Sigmoid colon (tissue), 7 donors: ENCODE results near the gene CHST1. TPM values are rescaled to one million over a fixed set of nuclear protein-coding genes. Genes with fewer than 3 reads are reported as not detected.

Experiments
- DNase-seq: peaks from one replicate; pipeline ENCODE4 v3.0.0-alpha.2; 2019
- H3K27ac ChIP-seq, 4 donors: fragments of 200-600 bp; sonication (generic); one replicate each; pipeline ENCODE4 v1.5.1; 2016 to 2019; ENCODE audit warnings: mild to moderate bottlenecking in 1 of 4
- H3K27me3 ChIP-seq, 3 donors: fragments of 200-600 bp; sonication (generic); one replicate each; pipeline ENCODE4 v1.5.1; 2019; ENCODE audit warnings: mild to moderate bottlenecking in 1 of 3
- H3K36me3 ChIP-seq, 4 donors: fragments of 200-600 bp; sonication (generic); one replicate each; pipeline ENCODE4 v1.5.1; 2016 to 2019
- H3K4me1 ChIP-seq, 4 donors: fragments of 200-600 bp; sonication (generic); one replicate each; pipeline ENCODE4 v1.5.1; 2017 to 2019
- H3K4me3 ChIP-seq, 4 donors: fragments of 200-600 bp; sonication (generic); one replicate each; pipeline ENCODE4 v1.5.1; 2017 to 2019; ENCODE audit warnings: mild to moderate bottlenecking in 2 of 4, moderate library complexity in 1 of 4
- H3K9me3 ChIP-seq, 4 donors: fragments of 200-600 bp in 3 of 4; sonication (generic) in 3 of 4; one replicate each; pipeline versions ENCODE4 v1.5.1 to v1.6.1; 2013 to 2019
- EP300 ChIP-seq, 4 donors: sonication (generic); formaldehyde crosslinking; IDR thresholded peaks; one replicate each; pipeline ENCODE4 v1.6.1; 2017; ENCODE audit warnings: antibody characterized with exemption in 4 of 4
- POLR2A ChIP-seq, 2 donors: fragments of 450-650 bp; IDR thresholded peaks; one replicate each; pipeline ENCODE4 v1.6.1; 2016; ENCODE audit warnings: antibody characterized with exemption in 2 of 2, mild to moderate bottlenecking in 2 of 2, moderate library complexity in 2 of 2
- POLR2AphosphoS5 ChIP-seq, 4 donors: sonication (generic); formaldehyde crosslinking; IDR thresholded peaks; one replicate each; pipeline ENCODE4 v1.6.1; 2017; ENCODE audit warnings: antibody characterized with exemption in 4 of 4
- WGBS, 2 donors: extraction: QIAGEN DNeasy Blood & Tissue Kit; methylation state at CpG; one replicate each; pipeline ENCODE4 v1.1.7; 2013; 5-methylcytosine and 5-hydroxymethylcytosine counted together
- intact Hi-C: fragments of 100-400 bp; cut with DNase I; formaldehyde crosslinking; loops from one replicate; pipeline ENCODE4 v1.15.1; 2023
- polyA plus RNA-seq, 3 donors: library from polyadenylated mRNA; stranded (reverse); fragments of 200-250 nt; gene quantifications; one replicate each; pipeline ENCODE4 v1.2.3, GENCODE V29; 2013
- total RNA-seq, 4 donors: library from RNA; depleted of rRNA; stranded (reverse); fragments of >200 nt; gene quantifications; one replicate each; pipeline ENCODE4 v1.1.0, GENCODE V29; 2016
- TF ChIP-seq, protein P1 (sequence below), 4 experiments: fragments of 450-650 bp in 3 of 4; fragments of 200-600 bp in 1 of 4; IDR thresholded peaks; one replicate each; pipeline ENCODE4 v1.5.1; 2016 to 2019; ENCODE audit warnings: antibody characterized with exemption in 4 of 4, mild to moderate bottlenecking in 3 of 4, moderate library complexity in 2 of 4
- donor health status: healthy with polysubstance abuse.
- donor health status: Bipolar disorder and iron deficiency.
- donor health status: healthy.

The CHST1 gene
- total and polyA plus RNA-seq, 7 donors = 0.23 to 1.5 (median 1.2) TPM

DNA sequence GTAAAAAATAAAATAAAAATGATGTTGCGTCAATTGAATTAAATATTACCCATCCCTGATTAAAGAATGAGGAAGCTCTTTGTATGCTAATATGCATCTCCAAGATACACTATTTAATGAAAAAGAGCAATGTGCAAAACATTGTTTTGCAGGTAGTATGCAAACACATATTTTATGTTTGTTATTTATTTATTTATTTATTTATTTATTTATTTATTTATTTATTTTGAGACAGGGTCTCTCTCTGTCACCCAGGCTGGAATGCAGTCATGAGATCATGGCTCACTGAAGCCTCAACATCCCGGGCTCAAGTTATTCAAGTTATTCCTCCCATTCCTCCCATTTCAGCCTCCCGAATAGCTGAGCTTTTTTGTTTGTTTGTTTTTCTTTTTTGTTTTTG is 7.2 kb upstream of the CHST1 start:
- 69 to 85% methylated on average over 3 of the region's 3 CpGs for WGBS, 2 donors
- Histone ChIP-seq H3K4me3 (no peak overlapping the region), H3K36me3 (no peaks in the 10 kb centered on the region), H3K4me1 (no peaks in the 10 kb centered on the region), H3K9me3 (no peaks in the 10 kb centered on the region), H3K27me3 (no peaks in the 10 kb centered on the region), H3K27ac (no peak overlapping the region)
- intact Hi-C loops = loop anchor here (5.0 kb wide), 1 partner anchor 100 kb away; no protein-coding TSS in a partner anchor
- no peak for DNase-seq
- no peak for TF ChIP-seq POLR2AphosphoS5 (IDR thresholded peaks at IDR 0.05)
- no peak for TF ChIP-seq POLR2A (IDR thresholded peaks at IDR 0.05)
- TF ChIP-seq EP300 (IDR thresholded peaks at IDR 0.05) = no peak
- TF ChIP-seq, protein P1, sequence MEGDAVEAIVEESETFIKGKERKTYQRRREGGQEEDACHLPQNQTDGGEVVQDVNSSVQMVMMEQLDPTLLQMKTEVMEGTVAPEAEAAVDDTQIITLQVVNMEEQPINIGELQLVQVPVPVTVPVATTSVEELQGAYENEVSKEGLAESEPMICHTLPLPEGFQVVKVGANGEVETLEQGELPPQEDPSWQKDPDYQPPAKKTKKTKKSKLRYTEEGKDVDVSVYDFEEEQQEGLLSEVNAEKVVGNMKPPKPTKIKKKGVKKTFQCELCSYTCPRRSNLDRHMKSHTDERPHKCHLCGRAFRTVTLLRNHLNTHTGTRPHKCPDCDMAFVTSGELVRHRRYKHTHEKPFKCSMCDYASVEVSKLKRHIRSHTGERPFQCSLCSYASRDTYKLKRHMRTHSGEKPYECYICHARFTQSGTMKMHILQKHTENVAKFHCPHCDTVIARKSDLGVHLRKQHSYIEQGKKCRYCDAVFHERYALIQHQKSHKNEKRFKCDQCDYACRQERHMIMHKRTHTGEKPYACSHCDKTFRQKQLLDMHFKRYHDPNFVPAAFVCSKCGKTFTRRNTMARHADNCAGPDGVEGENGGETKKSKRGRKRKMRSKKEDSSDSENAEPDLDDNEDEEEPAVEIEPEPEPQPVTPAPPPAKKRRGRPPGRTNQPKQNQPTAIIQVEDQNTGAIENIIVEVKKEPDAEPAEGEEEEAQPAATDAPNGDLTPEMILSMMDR (IDR thresholded peaks at IDR 0.05) = no peak

DNA sequence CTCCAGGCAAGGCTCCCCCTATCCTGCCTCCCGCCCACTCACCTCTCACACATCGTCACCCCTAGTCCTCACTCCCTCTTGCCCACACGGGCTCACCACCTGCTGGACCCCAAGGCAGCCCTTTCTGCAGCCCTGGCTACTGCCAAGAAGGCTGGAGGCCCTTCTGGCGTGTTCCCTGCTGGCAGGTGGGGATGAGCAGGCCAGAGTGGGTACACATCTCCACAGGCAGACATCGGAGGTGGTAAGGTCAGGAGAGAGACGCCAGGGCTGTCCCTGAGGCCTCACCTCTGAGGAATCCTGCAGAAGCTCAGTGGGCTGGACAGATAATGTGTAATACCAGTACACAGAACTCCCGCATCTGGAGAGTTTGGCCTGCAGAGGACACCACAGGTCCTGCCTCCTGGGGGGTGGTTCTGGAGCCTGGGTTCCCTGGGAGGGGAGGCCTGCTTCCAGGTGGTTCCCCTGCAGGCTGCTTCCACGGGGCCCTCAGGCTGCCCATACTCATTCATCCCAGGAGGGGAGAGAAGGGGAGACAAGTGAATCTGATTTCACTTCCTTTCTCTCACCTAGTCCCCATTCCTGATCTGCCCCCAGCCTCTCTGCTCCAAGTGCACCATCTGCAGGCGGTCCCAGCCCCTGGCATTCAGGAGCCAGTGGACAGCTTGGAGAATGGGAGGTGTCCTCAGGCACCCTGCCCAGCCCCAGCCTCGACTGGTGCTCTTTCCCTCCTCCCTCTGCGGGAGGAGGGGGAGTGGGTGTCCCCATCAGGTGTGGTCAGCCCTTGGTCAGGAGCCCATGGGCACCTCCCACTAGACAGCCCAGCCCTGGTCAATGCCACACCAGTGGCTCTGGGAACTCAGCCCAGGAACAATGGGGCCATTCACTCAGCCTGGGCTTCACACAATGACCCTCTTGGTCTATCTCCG is 6.1 kb upstream of the CHST1 start:
- Histone ChIP-seq H3K4me3 (no peak overlapping the region), H3K4me1 (no peaks in the 10 kb centered on the region), H3K27ac (no peak overlapping the region), H3K36me3 (no peaks in the 10 kb centered on the region), H3K9me3 (no peaks in the 10 kb centered on the region), H3K27me3 (no peaks in the 10 kb centered on the region)
- intact Hi-C loops = loop anchor here (5.0 kb wide), 1 partner anchor 101 kb away; no protein-coding TSS in a partner anchor
- TF ChIP-seq EP300 (IDR thresholded peaks at IDR 0.05) (no peak), POLR2A (IDR thresholded peaks at IDR 0.05) (no peak), POLR2AphosphoS5 (IDR thresholded peaks at IDR 0.05) (no peak)
- TF ChIP-seq, protein P1 (IDR thresholded peaks at IDR 0.05) = no peak
- peak; percentile 53 for DNase-seq
- 69 to 76% methylated on average over 12 of the region's 12 CpGs for WGBS, 2 donors

DNA sequence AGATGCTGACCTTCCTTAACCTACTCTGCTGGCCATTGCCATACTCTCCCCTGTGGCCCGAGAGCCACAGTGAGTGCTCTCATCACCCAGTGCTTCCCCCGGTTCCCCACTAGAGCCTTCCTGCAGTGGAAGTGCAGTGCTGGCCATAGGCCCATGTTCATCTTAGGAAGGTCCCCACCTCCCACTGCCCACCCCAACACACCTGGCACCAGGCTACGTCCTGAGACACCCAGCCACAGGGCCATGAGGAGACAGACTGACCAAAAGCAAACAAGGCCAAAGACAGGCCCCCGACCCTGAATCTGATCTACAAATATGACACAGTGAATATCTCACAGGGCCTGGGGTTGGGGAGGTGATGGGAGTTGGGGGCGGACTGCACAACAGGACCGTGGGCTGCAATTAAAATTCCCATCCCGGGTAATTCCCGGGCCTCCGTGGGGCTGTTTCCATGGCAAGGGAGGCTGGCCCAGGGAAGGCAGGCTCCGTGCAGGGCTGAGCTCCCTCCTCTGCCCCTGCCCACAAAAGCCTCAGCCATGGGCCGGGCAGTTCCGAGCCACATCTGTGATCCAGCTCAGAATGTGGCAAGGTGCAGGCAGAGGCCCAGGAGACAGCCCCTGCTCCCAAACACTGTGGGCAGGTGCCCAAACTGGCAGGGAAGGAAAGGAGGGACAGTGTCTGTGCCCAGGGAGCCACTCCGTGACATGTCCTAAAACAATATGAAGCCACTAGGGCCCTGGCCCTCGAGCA is 5.1 kb upstream of the CHST1 start:
- WGBS, 2 donors = 64 to 70% methylated on average over 14 of the region's 14 CpGs
- H3K9me3 ChIP-seq = no peaks in the 10 kb centered on the region

DNA sequence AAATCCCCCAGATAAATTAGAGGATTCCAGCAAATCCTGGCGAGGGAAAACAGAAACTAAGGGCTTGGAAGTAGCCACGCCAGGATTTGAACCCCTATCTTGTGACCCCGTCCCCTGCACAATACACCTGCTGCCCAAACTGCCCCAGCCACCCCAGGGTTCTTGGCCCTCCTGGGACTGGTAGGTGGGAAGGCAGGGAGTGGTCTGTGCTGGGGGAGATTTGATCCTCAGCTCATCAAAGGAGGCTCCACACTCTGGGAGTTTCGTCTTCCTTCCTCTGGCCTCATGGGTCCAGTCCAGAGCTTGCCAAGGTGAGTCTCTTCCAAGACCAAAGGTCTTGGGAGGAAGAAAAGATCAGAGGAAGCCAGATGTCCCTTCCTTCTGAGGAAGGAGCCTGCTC is 4.5 kb upstream of the CHST1 start:
- H3K27ac ChIP-seq = no peak overlapping the region
- no peaks in the 10 kb centered on the region for H3K9me3 ChIP-seq
- TF ChIP-seq EP300 (IDR thresholded peaks at IDR 0.05) (no peak), POLR2AphosphoS5 (IDR thresholded peaks at IDR 0.05) (no peak), POLR2A (IDR thresholded peaks at IDR 0.05) (no peak)
- H3K27me3 ChIP-seq = no peaks in the 10 kb centered on the region
- peaks cover 0 to 11% (median 8%) of the 10 kb centered on the region in 4 donors for H3K4me1 ChIP-seq
- no peaks in the 10 kb centered on the region for H3K36me3 ChIP-seq
- intact Hi-C loops = loop anchor here (5.0 kb wide), 1 partner anchor 102 kb away; no protein-coding TSS in a partner anchor
- WGBS, 2 donors = 61 to 81% methylated on average over 4 of the region's 4 CpGs
- no peak overlapping the region for H3K4me3 ChIP-seq
- peak; percentile 41 for DNase-seq

More for the DNA sequence above, 5.1 kb upstream of the CHST1 start:
- intact Hi-C loops = loop anchor here (5.0 kb wide), 1 partner anchor 102 kb away; no protein-coding TSS in a partner anchor
- DNase-seq = peak; percentile 51
- Histone ChIP-seq H3K27me3 (no peaks in the 10 kb centered on the region), H3K4me3 (no peak overlapping the region), H3K27ac (no peak overlapping the region), H3K36me3 (no peaks in the 10 kb centered on the region), H3K4me1 (peaks cover 0 to 5% (median 4%) of the 10 kb centered on the region in 4 donors)
- TF ChIP-seq, protein P1 (IDR thresholded peaks at IDR 0.05) = no peak
- no peak for TF ChIP-seq POLR2A (IDR thresholded peaks at IDR 0.05)
- TF ChIP-seq POLR2AphosphoS5 (IDR thresholded peaks at IDR 0.05) = no peak
- TF ChIP-seq EP300 (IDR thresholded peaks at IDR 0.05) = no peak

DNA sequence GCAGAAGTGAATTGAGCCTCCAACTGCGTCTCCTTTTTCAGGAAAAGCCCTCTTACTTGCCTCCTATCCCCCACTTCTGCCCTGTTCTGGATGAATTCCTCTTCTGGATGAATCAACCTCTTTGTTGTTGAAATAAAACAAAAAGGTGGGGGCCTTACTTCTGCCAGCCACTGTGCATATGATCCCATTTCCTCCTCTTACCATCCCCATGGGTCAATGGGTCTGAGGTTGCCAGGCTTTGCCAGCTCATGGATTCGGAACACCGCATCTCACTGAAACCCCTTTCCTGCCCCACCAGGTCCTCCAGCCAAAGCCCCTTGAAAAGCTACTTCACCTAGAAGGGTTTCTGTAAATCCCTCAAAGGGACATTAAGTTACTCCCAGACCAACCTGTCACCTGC is 3.7 kb upstream of the CHST1 start:
- no peak overlapping the region for H3K4me3 ChIP-seq
- H3K36me3 ChIP-seq = no peaks in the 10 kb centered on the region
- H3K27me3 ChIP-seq = peaks cover 0 to 8% (median 0%) of the 10 kb centered on the region in 3 donors
- no peak overlapping the region for H3K27ac ChIP-seq
- peaks cover 0 to 19% (median 16%) of the 10 kb centered on the region in 4 donors for H3K4me1 ChIP-seq
- 79 to 89% methylated on average over 3 of the region's 3 CpGs for WGBS, 2 donors
- DNase-seq = peak; percentile 20
- H3K9me3 ChIP-seq = no peaks in the 10 kb centered on the region
- intact Hi-C loops = no loop called here
- TF ChIP-seq, protein P1 (IDR thresholded peaks at IDR 0.05) = no peak
- TF ChIP-seq POLR2AphosphoS5 (IDR thresholded peaks at IDR 0.05) (no peak), EP300 (IDR thresholded peaks at IDR 0.05) (no peak), POLR2A (IDR thresholded peaks at IDR 0.05) (no peak)
